ENCODE results near the gene OXSM.

The OXSM gene
- 1.8 to 11.0 (median 8.5) reads per million in 18 experiments for total RNA-seq

DNA sequence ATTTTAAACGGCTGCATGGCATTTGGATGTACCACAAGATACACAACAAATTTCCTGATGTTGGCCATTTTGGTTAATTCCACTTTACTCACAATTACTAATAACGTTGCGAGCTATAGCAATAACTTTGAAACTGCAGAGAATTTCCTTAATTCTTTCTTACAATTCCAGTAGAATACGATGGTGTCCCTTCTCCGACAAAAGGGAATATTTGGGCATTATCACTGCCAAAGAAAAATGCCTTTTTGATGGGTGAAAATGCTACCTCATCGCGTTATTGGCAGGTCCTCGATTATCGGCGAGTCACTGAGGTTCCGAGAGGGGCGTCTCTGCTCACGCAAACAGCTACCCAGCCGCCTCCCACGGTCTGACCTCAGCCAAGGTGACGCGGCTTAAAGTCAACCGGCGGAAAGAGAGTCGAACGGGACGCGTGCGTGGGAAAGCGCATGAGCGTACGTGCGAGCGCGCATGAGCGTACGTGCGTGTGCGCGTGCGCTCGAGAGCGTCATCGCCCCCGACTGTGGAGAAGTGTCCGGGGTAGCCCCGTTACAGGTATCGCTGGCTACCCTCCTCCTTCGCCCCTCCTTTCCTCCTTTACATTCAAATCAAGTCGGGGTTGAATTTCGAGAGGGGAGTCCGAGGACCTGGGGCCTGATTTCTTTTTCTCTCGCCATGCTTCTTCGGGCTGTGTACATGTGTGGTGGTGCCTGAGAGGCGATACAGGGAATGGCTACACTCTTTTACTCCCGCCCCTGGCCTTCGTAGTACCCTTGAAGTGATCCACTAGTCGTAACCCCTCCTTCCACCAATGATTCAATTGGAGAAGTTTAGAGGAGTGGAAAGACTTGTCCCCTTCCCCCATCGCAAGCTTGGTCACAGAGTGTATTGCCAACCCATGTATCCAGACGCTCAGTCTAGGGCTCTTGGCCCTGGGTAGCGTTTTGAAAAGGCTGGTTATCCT lies at the start of gene OXSM:
TSS of gene OXSM (plus strand) at position 495 of the 961 bp plus-strand sequence. CDS start 931 bp downstream, outside the sequence.
- DNase-seq, result peak; percentile 92 to 97

GRCh38 chr3:25744470-25744869 lies 45.4 kb upstream of the OXSM start:
- peak; percentile 54 to 58 for DNase-seq

GRCh38 chr3:25747033-25747432 lies 42.9 kb upstream of the OXSM start:
- no peak for DNase-seq

GRCh38 chr3:25748189-25748588 lies 41.7 kb upstream of the OXSM start:
- DNase-seq, result no peak

DNA sequence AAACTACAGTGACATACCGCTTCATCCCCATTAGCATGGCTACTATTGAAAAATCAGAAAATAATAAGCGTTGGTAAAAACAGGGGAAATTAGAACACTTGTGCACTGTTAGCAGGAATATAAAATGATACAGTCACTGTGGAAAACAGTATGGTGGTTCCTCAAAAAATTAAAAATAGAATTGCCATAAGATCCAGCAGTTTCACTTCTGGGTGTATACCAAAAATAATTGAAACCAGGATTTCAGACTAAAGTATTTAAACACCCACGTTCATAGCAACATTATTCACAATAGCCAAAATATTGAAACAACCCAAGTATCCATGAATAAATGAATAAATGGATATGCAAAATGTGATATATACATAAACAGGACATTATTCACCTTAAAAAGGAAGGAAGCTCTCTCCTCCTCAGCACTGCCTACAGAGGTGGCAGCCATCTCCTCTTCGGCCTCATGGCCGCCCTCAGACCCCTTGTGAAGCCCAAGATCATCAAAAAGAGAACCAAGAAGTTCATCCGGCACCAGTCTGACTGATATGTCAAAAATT lies 40.8 kb upstream of the OXSM start:
- DNase-seq, result peak; percentile 43 to 64

DNA sequence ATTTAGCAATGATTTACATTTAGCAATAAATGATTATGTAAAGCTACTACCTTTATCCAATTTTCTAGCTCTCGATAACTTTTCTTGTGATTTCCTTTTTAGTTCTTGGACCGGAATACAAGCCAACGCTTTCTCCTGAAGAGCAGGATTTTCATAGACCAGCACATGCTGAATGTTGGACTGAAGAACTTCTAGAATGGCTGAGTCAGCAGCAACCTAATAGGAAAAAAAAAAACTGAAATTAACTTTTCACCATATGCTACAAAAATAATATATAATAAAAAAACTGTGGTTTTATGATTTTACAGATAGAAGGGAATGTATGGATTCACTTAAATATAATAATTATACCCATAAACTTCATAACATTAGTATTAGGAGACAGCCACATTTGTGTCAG lies 38.8 kb upstream of the OXSM start:
- DNase-seq, result no peak

GRCh38 chr3:25751725-25752124 lies 38.2 kb upstream of the OXSM start:
- no peak for DNase-seq

- no peak for DNase-seq
Observed at GRCh38 chr3:25768851-25769250, 21.0 kb upstream of the OXSM start.

DNA sequence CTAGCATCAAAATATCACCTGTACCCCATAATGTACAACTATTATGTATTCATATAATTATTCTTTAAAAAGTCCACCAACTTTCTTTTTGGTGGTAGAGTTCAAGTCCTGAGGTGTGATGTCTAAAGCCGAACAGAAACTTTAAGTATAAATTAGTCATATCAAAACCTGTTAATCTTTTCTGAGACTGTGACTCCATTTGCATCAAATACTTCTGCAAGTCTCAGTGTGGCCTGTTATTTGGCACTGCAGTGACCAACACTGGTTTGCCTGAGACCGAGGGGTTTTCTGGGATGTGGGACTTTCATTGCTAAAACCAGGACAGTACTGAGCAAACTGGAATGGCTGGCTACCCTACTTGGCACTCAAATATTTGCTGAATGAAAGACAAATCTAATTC lies 14.0 kb upstream of the OXSM start:
- DNase-seq, result no peak

GRCh38 chr3:25780618-25781017 lies 9.3 kb upstream of the OXSM start:
- DNase-seq, result no peak

DNA sequence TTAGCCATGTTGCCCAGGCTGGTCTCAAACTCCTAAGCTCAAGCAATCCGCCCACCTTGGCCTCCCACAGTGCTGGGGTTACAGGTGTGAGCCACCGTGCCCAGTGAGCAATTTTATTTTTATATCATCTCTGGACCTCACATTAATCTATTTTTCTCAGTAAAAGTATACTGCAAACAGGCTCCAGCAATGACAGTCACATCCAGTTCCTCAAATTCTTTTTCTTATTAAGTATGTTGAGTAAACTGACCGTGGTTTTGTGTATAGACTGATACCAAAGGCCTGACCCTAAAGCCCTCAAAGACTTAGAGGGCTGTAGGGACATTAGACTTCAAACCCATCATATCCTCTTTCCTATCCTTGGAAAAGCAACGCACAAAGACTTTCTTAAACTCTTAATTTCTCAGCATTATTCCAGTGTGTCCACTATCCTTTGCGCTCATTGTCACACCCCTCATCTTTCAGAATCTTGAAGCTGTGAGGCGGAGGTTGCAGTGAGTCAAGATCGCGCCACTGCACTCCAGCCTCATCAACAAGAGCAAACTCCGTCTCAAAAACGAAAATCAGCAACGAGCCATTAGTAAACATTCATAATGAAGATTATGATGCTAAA lies 8.6 kb upstream of the OXSM start:
- DNase-seq, result peak in 1 of 2 donors; percentile 16

DNA sequence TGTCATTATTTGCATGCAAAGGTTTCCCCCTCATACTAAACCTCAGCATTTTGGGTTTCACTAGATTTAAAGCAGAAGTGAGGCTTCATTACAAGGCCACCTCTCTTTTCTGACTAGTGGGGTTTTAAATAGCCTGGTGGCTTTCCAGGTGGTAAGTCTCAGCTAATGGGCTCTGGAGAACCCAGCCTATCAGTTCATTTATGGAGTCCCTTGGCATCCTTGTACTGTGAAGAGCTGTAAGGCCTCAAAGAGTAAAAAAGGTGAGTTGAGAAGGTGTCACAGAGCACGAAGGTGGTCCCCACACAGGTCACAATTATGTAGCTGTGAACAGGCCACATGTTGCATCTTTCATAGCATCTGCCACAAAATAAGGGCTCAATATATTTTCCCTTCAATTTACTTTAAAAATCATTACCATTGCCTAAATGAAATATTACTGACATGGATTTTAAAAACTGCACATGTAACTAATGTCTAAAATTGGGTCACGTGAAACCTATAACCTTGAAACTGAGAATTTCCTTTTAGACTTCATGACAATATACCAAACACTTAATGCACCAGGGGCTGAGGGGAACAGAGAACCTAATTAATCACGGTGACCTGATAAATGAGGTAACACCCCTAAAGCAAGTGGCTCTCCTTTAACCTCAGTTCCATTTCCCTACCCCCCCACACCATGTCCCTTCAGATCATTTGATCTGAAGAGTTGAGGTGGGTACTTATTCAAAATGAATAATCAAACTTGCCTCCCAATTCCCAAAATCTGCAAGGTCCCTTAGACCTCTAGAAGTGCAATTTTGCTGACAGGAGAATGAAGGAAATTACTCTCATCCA lies 7.9 kb upstream of the OXSM start:
- no peak for DNase-seq

DNA sequence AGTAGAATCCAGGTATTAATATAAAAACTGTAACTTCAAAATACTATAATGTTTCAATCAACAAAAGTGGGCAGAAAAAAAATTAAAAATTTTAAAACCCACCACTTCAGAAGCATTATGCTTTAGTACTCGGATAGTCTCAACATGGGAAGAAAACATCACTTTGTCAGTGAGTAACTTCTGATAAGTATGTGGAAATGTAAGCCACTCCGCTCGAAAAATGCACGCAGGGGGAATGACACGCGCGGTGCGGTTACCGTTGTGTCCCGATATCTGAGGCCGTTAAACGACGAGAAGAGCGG lies 7.3 kb upstream of the OXSM start:
- DNase-seq, result no peak

DNA sequence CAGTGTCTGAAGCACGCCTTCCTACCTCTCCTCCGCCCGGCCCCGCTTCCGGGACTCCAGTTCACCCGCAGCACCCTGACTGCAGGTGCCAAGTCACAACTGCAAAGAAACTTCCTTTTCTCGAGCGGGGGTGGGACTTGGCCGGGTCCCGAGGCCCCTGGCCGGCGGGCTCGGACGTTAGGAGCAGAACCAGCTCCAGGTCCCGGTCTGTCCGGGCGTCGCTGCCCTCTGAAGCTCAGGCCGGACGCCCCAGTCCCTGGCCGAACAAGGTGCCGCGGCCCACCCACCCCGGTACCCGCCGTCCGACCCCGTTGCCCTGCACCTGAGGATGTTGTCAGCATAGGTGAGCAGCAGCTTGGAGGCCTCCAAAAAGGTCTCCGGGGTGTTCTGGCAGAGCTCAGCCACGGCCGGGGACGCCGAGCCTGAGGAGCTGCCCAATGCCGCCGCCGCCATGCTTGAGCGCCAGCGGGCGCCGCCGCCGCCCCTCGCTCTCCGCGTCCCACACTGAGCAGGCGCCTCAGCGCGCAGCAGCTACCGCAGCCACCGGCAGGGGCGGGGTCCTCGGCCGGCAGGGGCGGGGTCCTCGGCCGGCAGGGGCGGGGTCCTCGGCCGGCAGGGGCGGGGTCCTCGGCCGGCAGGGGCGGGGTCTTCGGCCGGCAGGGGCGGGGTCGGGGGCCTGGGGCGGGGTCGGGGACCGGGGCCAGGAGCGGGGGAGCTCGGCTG lies 6.8 kb upstream of the OXSM start, which contains the start of gene NGLY1:
TSS of gene NGLY1 (minus strand) at position 506 of the 723 bp plus-strand sequence. CDS start at position 453, 53 bp downstream.
- peak; percentile 77 to 90 for DNase-seq

GRCh38 chr3:25783661-25784512 lies 6.0 kb upstream of the OXSM start:
- peak; percentile 71 to 74 for DNase-seq

DNA sequence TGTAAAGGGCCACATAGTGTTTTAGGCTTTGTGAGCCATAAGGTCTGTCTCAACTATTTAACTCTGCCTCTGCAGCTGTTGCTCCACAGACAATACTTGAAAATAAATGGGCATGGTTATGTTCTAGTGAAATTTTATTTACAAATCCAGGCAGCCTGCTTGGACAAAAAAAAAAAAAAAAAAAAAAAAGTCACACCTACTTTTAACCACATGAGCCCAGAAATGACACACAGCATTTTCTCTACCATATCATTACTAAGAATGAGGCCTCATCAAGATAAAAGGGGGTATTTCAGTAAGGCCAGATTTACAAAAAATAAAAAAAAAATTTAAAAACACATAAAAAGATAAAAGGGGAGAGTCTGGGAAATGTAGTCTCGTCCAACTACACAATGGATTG lies 4.9 kb upstream of the OXSM start:
- DNase-seq, result no peak

DNA sequence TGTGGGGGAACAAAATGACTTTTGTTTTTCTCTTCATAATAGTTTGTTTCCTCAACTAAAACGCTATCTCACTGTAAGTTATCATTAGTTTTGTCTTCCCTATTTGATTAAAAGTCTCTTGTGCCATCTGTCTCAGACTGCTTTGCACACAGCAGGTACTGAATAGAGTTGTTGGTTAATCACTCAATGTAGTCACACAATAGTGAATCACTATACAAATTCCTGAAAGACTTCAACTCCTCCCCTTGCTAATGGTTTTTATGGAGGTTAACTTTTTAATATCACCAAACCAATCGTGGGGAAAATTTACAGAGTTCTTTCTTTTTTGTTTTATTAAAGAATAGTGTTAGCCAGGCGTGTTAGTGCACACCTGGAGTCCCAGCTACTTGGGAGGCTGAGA lies 4.1 kb upstream of the OXSM start:
- no peak for DNase-seq

GRCh38 chr3:25787689-25788088 lies 2.2 kb upstream of the OXSM start:
- DNase-seq, result no peak

DNA sequence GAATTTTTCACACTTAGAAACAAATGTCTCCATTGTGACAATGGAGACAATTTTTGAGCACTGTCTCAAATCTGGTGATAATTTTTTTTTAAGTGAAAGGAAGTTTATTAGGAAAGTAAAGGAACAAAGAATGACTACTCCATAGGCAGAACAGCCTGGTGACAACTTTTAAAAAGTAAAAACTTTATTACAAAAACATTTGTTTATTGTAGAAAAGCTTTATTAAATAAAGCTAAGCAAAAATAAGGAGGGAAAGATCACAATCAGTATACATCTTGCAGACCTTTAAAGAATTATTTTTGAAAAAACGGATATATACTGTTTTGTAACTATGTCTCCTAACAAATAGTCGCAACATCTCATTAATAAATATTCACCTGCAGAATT lies 688 bp upstream of the OXSM start:
- no peak for DNase-seq

DNA sequence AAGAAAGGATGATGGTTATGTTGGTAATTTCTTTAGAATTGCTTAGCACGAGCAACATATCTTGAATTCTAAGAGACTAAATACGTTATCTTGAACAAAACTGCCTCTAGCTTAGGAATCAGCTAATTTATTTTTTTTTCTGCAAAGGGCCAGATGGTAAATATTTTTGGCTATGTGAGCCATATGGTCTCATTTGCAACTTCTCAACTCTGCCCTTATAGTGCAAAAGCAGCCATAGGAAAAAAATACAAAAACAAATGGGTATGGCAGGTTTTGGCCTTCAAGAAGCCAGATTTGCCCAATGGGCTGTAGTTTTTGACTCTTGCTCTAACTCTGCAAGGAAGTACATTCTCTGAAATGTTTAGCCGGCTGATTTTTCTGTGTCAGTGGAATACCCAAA lies 11.9 kb downstream of the OXSM start:
- DNase-seq, result no peak

- no peak for DNase-seq
Observed at GRCh38 chr3:25803833-25804232, 13.9 kb downstream of the OXSM start.
